ENCODE measurements around the gene CEBPG.
A peak's percentile ranks its signal among the peaks of the same experiment; 100 is the strongest.

Gene CEBPG

DNA sequence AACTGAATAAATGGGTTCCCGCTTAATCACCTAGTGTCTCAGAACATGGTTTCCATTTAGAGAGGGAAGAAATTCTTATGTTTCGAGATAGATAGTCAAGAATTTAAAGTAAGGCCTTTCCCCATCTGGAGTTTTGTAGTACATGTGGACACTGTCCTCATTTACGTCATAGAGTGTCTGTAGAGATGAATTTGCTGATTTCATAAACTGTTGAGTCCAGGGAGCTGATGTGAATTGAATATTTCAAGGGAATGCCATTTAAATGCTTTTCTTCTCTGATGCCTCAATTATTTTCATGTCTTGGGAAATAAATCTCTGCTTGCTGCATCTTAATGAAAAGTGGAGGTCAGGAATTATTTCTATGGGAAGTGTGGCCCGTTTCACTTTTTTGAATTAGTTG, 9.5 kb downstream of the CEBPG start:
- DNase-seq = no peak

- DNase-seq = no peak
These were observed 10.3 kb downstream of the CEBPG start for GRCh38 chr19:33383720-33384292.

GRCh38 chr19:33384983-33385382, 11.5 kb downstream of the CEBPG start:
- no peak for DNase-seq

DNA sequence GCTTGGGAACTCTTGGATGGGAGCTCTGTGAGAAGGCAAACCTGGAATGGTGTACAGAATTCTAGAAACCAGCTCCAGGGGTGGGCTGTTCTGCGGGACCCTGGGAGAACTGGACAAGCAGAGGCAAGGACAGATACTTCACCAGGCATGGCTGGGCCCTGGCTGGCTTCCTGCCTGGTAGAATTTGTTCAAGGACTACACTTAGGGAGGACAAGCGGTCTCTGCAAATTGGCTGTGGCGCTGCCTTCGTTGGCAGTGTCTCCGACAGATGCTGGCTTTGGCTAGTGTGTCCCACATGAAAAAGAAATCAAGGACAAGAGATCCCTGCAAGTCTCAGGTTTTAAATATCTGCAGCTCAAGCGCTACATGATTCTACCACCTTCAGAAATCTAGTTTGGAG, 12.4 kb downstream of the CEBPG start:
- no peak for DNase-seq

GRCh38 chr19:33386361-33386858, 12.9 kb downstream of the CEBPG start:
- no peak for DNase-seq

DNA sequence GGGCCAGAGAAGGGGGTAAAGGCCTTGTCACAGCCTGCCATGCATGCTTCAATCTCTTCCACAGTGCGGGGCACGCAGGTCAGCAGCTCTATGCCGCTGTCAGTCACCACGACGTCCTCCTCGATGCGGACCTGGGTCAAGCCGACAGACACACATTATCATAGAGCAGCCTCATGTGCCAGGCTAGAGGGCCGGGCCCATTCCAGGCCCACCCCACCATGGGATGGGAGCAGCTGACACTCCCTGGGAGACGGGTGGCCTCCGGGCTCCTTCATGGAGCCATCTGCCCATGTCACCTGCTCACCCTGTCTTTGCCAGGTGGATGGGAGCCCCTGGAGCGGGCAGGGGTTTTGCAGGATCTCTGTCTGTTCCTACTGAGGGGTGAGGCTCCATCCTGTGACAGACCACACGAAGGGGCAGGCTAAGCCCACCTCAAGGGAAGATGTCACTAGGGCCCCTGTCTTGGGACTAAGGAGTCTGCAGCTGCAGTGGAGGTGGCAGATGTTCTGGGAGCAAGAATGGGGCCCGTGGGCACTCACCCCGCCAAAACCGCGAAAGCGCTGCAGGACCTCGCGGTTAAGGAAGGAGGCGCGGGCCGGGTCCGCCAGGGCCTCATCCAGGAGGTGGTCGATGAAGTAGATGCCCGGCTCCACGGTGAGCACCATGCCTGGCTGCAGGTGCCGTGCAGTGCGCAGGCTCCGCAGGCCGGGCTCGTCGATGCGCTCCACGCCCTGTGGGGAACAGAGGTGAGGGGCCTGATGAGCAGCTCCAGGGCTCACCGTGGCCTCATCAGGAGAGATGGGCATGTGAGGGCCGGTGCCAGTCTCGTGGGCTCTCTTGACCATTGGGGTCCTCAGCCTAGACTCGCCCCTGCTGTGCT, 14.1 kb downstream of the CEBPG start:
- DNase-seq = peak; percentile 10

DNA sequence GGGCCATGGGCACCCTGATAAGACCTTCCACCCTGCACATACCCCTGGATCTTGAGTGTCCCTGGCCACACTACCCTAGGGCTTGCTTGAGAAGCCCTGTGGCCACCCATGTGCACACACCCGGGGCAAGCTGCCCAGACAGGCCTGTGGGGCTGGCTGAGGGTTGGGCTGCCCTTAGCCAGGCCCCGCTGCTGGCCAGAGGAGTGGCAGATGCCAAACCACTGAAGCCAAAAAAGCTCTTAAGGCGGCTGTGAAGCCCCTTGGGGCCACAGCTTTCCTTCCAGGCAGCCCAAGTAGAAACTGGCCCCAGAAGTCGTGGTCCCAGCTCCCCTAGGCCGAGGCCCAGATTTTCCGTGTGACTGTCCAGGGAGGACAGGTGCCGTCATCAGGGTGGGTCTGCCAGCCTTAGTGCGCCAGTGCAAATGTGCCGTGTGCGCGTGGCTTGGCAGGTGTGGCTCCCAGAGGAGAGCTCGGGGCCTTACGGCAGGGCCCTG, 14.8 kb downstream of the CEBPG start:
- DNase-seq = no peak

- no peak for DNase-seq
These were observed 15.4 kb downstream of the CEBPG start for GRCh38 chr19:33388725-33389420.

DNA sequence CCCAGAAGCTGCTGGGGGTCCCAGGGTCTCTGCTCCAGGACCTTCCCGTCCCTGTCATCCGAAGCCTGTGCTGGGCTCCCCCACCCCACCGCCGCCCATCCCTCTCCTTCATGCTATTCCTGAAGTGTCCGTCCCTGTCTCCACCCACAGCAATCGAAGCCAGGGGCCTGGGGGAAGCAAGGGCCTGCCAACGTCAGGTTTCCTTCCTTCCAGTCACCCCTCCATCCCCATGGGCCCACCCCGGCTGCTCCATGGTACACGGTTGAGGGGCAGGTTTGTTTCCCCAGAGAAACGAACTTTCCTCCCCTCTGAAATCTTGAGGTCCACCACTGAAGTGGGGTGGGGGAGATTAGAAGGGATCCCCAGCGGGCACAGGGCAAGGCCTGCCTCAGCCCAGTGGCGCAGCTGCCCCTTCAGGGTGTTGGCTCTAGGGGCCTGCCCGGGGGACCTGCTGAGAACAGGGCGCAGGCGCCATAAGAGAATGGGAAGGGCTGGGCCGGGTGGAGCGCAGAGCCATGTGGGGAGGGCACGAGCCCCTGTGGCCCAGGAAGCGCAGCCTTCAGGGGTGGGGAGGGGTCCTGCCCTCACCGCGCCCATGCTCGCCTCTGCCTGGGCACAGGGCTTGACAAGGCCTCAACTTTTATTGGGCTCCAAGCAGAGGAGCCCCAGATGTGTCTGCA, 16.1 kb downstream of the CEBPG start:
- DNase-seq = no peak

GRCh38 chr19:33390101-33390907, 16.8 kb downstream of the CEBPG start:
- DNase-seq = peak; percentile 10

GRCh38 chr19:33390908-33391630, 17.6 kb downstream of the CEBPG start:
- no peak for DNase-seq

GRCh38 chr19:33391631-33392249, 18.2 kb downstream of the CEBPG start:
- DNase-seq = no peak

DNA sequence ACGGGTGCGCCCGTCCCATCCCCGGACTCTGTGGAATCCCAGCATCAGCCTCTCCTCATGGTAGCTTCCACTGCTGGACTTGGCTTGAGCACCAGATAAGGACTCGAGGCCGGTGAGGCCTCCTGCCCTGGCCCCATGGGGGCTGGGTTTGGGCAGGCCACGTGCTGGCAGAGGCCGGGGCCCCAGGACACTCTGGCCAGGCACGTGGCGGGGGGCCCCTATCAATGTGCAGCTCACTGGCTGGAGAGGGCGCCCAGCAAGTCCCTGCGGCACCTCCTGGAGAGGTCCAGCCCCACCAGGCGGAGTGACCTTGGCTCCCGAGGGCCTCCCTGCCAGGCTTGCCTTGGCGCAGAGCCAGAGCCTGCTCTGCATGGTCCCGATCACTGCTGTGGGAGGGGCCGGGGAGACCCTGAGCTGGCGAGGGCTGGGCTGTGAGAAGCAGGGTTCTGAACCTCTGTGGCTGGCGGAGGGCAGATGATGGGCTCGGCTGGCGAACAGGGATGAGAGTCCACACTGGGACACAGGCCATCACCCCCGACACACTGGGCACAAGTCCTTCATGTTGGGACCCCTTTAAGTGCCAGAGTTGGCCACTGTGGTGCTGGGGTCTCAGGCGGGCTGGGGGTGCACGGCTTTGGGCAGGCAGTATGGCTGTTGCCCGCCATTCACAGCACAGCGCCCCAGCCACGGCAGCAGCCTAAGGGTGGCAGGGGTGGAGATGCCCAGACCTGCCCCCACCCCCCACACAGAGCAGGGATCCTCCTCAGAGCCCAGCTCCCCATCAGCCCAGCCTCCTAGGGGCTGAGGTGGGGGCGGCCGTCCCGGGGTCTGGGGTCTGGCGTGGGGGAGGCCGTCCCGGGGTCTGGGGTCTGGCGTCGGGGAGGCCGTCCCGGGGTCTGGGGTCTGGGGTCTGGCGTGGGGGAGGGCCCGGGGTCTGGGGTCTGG, 19.1 kb downstream of the CEBPG start:
- no peak for DNase-seq

- DNase-seq = no peak
These were observed 19.9 kb downstream of the CEBPG start for GRCh38 chr19:33393286-33394005.

DNA sequence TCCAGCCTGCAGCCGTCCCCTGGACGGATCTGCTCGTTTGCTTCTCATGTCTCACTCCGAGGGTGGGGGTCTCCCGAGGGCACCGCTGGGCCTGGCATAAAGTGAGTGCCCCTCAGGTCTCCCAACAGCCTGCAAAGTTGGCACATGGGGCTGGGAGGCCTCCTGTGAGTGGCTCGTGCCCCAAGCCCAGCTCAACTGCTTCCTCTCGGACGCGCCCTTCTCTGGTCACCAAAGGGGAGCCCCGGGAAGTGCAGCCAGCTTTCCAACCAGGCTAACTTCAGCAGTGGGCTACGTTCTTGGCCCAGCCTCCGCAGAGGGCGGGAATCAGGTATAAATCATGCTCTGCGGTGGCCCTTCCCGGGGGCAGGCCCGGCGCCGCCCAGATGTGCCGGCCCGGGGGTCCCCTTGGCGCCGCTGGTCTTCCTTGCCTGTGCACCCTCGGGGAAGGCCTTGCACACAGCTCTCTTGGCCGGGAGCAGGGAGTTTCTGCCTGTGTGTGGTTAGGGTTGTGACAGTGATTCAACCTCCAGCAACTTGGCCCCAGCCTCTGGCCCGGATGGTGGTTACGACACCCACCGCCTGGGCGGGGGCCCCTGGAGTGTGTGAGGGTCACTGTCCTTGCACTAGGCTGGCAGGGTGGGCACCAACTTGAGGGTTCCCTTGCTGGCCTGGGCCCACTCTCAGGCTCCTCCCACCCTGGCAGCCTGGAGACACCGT, 20.7 kb downstream of the CEBPG start:
- no peak for DNase-seq

GRCh38 chr19:33394723-33395560, 21.4 kb downstream of the CEBPG start:
- DNase-seq = no peak
